Measurements from ENCODE around the gene YPEL1.
A peak's percentile ranks its signal among the peaks of the same experiment; 100 is the strongest.

YPEL1 gene

GRCh38 chr22:21735200-21736083, at the start of gene YPEL1:
Gene YPEL1, minus strand, starts transcription at chr22:21735794. Its CDS starts 25,050 bp downstream, at chr22:21710744.
- H3K4me3 ChIP-seq (ENCODE audit: low read depth, low read length), result peak within 1 kb of the TSS; percentile 67
- TF ChIP-seq CTCF (IDR thresholded peaks at IDR 0.05; ENCODE audit: low read depth, low read length), result no peak

GRCh38 chr22:21780259-21780658, 44.7 kb upstream of the YPEL1 start:
- H3K4me3 ChIP-seq (ENCODE audit: low read depth, low read length), result no peak overlapping the region
- TF ChIP-seq CTCF (IDR thresholded peaks at IDR 0.05; ENCODE audit: low read depth, low read length), result no peak

GRCh38 chr22:21779444-21779843, 43.9 kb upstream of the YPEL1 start:
- TF ChIP-seq CTCF (IDR thresholded peaks at IDR 0.05; ENCODE audit: low read depth, low read length), result no peak

GRCh38 chr22:21778705-21779363, 43.2 kb upstream of the YPEL1 start:
- H3K4me3 ChIP-seq (ENCODE audit: low read depth, low read length), result no peak overlapping the region
- no peak for TF ChIP-seq CTCF (IDR thresholded peaks at IDR 0.05; ENCODE audit: low read depth, low read length)

More at GRCh38 chr22:21779444-21779843, 43.9 kb upstream of the YPEL1 start:
- no peak overlapping the region for H3K4me3 ChIP-seq (ENCODE audit: low read depth, low read length)

GRCh38 chr22:21771631-21771976, 36.0 kb upstream of the YPEL1 start:
- no peak for TF ChIP-seq CTCF (IDR thresholded peaks at IDR 0.05; ENCODE audit: low read depth, low read length)
- no peak overlapping the region for H3K4me3 ChIP-seq (ENCODE audit: low read depth, low read length)

- no peak overlapping the region for H3K4me3 ChIP-seq (ENCODE audit: low read depth, low read length)
- no peak for TF ChIP-seq CTCF (IDR thresholded peaks at IDR 0.05; ENCODE audit: low read depth, low read length)
These were observed 32.8 kb upstream of the YPEL1 start for GRCh38 chr22:21768435-21768834.
